Esophagus (tissue), 2 donors: ENCODE data around the gene GPR82. TPM values are rescaled to one million over a fixed set of nuclear protein-coding genes. Genes with fewer than 3 reads are reported as not detected.

Experiments used
- H3K27ac ChIP-seq, 2 donors: one replicate each; pipeline ENCODE4 v1.5.1; 2013; ENCODE audit warnings: low read depth in 2 of 2, mild to moderate bottlenecking in 2 of 2, inconsistent platforms in 1 of 2, low read length in 1 of 2, moderate library complexity in 1 of 2
- H3K27me3 ChIP-seq, 2 donors: one replicate each; pipeline ENCODE4 v1.6.1; 2013; ENCODE audit warnings: low read length in 2 of 2, control low read depth in 1 of 2, mild to moderate bottlenecking in 1 of 2; ENCODE audit not compliant: insufficient read depth in 2 of 2, control insufficient read depth in 1 of 2
- H3K36me3 ChIP-seq, 2 donors: one replicate each; pipeline ENCODE4 v1.6.1; 2013; ENCODE audit warnings: low read length in 1 of 2; ENCODE audit not compliant: control insufficient read depth in 2 of 2, insufficient read depth in 2 of 2
- H3K4me1 ChIP-seq, 2 donors: one replicate each; pipeline ENCODE4 v1.6.1; 2013; ENCODE audit warnings: low read length in 1 of 2; ENCODE audit not compliant: control insufficient read depth in 2 of 2, insufficient read depth in 2 of 2
- H3K4me3 ChIP-seq, 2 donors: one replicate each; pipeline ENCODE4 v1.5.1; 2013; ENCODE audit warnings: low read length in 2 of 2, mild to moderate bottlenecking in 2 of 2, low read depth in 1 of 2, moderate library complexity in 1 of 2
- H3K9me3 ChIP-seq, 2 donors: one replicate each; pipeline ENCODE4 v1.6.1; 2013; ENCODE audit warnings: mild to moderate bottlenecking in 2 of 2, low read depth in 1 of 2, low read length in 1 of 2, moderate library complexity in 1 of 2; ENCODE audit not compliant: control insufficient read depth in 2 of 2, insufficient read depth in 1 of 2
- WGBS, 2 donors: extraction: QIAGEN DNeasy Blood & Tissue Kit; methylation state at CpG; one replicate each; pipeline ENCODE4 v1.1.7; 2013; 5-methylcytosine and 5-hydroxymethylcytosine counted together
- polyA plus RNA-seq, 2 donors: library from polyadenylated mRNA; stranded (reverse); fragments of 200-250 nt; gene quantifications; one replicate each; pipeline ENCODE4 v1.2.3, GENCODE V29; 2013
- donor health status: healthy with polysubstance abuse.
- donor health status: Bipolar disorder and iron deficiency.

Gene GPR82
- polyA plus RNA-seq, 2 donors = 0.06 to 0.12 TPM

DNA sequence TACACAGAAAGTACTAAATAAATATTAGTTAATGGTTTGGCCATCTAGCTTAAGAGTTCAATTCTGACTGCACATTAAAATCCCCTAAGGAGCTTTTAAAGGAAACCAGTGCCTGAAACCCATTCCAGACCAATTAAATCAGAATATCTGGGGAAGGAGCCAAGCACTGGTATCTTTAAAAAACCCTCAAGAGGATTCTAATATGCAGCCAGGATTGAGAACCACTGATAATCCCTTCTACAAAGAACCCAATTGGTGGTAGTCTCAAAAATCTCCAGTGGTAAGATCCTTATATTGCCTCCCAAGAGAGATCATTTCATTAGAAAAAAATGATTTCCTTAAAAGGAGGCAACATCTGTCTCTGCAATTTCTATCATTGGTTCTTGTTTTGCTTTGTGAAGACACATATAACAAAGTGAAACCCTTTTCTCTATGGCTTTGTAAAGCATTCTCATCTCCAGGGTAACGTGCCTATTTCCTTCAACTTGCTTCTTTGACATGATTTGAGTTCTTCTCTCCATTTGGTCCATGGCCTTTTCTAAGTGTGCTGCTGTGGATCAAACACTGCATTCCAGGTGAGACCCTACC, 31.7 kb upstream of the GPR82 start:
- no peaks in the 10 kb centered on the region for H3K9me3 ChIP-seq
- H3K4me1 ChIP-seq = no peaks in the 10 kb centered on the region
- WGBS, 2 donors = 58 to 68% methylated on average over 1 of the region's 1 CpG
- no peaks in the 10 kb centered on the region for H3K36me3 ChIP-seq
- H3K27ac ChIP-seq = no peak overlapping the region
- H3K4me3 ChIP-seq = no peak overlapping the region
- H3K27me3 ChIP-seq = no peaks in the 10 kb centered on the region

DNA sequence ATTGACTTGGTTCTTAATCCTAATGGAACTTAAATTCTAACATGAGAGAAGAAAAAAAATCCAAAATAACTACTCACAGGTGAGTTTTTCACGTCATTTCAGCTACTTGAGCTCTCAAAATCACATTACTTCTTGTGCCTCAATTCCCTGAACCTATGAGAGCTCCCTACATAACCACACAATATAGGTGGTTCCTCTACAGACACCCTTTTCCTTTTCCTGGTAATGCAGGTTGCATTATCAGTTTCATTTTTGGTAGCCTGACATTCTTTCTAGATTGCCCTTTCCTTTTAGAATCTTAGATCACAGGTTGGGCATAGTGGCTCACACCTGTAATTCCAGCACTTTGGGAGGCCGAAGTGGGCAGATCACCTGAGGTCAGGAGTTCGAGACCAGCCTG, 31.0 kb upstream of the GPR82 start:
- WGBS, 2 donors = 71 to 96% methylated on average over 3 of the region's 3 CpGs
- no peaks in the 10 kb centered on the region for H3K27me3 ChIP-seq
- no peaks in the 10 kb centered on the region for H3K4me1 ChIP-seq
- no peak overlapping the region for H3K4me3 ChIP-seq
- H3K9me3 ChIP-seq = no peaks in the 10 kb centered on the region
- no peaks in the 10 kb centered on the region for H3K36me3 ChIP-seq
- H3K27ac ChIP-seq = no peak overlapping the region

DNA sequence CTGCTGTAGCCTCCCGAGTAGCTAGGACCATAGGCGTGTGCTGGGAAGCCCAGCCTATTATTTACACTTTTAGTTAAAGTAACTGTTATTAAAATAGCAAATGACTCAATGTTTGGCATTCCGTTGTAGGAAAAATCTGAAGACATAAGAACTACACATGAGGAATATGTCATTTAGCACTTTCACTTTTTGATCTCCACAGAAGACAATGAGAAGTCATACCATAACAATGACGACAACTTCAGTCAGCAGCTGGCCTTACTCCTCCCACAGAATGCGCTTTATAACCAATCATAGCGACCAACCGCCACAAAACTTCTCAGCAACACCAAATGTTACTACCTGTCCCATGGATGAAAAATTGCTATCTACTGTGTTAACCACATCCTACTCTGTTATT, 28.6 kb upstream of the GPR82 start:
- no peak overlapping the region for H3K27ac ChIP-seq
- no peak overlapping the region for H3K4me3 ChIP-seq
- no peaks in the 10 kb centered on the region for H3K36me3 ChIP-seq
- 66 to 83% methylated on average over 7 of the region's 7 CpGs for WGBS, 2 donors
- H3K4me1 ChIP-seq = no peaks in the 10 kb centered on the region
- no peaks in the 10 kb centered on the region for H3K27me3 ChIP-seq
- no peaks in the 10 kb centered on the region for H3K9me3 ChIP-seq

DNA sequence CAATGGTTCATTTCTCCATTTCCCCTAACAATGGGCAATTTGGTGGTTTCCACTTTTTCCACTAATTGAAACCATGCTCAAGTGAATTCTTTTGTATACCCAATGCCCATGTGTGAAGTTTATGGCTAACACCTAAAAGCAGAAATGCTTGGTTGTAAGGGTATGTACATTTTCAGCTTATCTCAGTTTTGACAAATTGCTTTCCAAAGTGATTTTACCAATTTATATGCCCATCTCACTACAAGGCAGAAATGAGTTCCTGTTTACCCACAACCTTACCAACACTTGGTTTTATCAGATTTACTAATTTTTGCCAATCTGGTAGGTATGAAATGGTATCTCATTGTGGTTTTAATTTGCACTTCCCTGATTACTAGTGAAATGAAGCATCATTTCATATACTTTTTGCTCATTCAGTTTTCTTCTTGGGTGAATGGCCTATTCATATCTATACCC, 20.4 kb upstream of the GPR82 start:
- no peaks in the 10 kb centered on the region for H3K36me3 ChIP-seq
- no peaks in the 10 kb centered on the region for H3K27me3 ChIP-seq
- H3K27ac ChIP-seq = no peak overlapping the region
- H3K4me1 ChIP-seq = no peaks in the 10 kb centered on the region
- no peaks in the 10 kb centered on the region for H3K9me3 ChIP-seq
- no peak overlapping the region for H3K4me3 ChIP-seq

DNA sequence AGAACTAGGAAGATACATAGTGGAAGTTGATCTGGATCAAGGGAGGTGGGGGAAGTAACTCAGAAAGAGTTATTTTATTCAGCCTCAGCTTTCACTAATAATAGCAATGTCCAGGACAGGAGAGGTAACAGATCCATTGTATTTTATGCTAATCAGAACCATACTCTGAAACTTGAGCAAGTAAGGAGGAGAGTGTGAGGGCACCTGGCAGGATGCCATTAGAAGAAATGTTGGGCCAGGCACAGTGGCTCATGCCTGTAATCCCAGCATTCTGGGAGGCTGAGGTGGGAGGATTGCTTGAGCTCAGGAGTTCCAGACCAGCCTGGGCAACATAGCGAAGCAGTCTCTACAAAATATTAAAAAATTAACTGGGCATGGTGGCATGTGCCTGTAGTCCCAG, 18.9 kb upstream of the GPR82 start:
- H3K4me1 ChIP-seq = no peaks in the 10 kb centered on the region
- no peaks in the 10 kb centered on the region for H3K36me3 ChIP-seq
- H3K4me3 ChIP-seq = no peak overlapping the region
- no peaks in the 10 kb centered on the region for H3K9me3 ChIP-seq
- no peaks in the 10 kb centered on the region for H3K27me3 ChIP-seq
- no peak overlapping the region for H3K27ac ChIP-seq
- 88 to 100% methylated on average over 1 of the region's 1 CpG for WGBS, 2 donors

DNA sequence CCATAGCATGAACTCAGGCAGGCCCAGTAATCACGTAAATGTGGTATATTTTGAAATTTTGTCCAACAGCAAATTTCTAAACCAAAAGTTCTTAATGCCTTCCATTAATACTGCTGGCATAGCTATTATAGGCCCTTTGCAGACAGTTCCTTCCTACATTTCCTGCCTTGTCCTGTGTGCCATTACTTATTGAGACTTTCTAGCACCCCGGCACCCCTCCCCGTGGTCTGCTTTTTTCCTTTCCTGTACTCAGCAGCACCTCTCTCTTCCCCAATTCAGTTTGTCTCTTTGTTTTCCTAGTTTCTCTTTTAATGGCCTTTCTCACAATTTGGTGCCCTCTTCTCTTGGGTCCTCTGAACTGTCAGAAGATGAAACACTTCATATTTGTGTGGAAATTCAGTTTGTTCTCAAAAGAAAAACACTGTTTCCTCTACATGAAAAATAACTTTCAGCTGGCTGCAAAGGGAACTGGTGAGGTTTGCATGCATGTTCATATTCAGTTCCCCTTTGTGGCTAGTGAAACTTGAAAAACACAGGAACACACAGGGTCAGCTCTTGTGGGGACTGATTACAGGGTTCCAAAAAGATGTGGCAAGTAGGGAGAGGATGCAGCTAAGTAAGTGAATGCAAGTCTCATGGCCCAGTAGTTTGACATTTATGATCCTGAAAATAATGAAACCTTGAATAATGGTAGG, 18.2 kb upstream of the GPR82 start:
- Histone ChIP-seq H3K27ac (no peak overlapping the region), H3K9me3 (no peaks in the 10 kb centered on the region), H3K4me3 (no peak overlapping the region), H3K36me3 (no peaks in the 10 kb centered on the region), H3K27me3 (no peaks in the 10 kb centered on the region), H3K4me1 (no peaks in the 10 kb centered on the region)
- 74 to 75% methylated on average over 3 of the region's 3 CpGs for WGBS, 2 donors

DNA sequence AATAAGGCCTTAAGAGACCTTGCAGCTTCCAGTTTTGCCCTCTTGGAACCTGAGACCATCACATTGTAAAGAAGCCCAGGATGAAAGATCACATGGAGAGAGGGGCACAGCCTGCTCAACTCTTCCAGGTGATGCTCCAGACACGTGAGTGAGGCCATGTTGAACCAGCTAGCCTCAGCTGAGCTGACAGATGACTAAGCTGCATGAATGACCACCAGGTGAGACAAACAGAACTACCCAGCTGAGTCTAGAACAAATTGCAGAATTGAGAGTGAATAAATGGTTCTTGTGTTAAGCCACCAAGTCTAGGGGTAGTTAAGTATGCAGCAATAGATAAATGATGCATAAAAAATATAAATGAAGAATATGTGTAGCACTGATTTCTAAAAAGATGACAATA, 16.8 kb upstream of the GPR82 start:
- no peaks in the 10 kb centered on the region for H3K27me3 ChIP-seq
- WGBS, 2 donors = 70 to 91% methylated on average over 1 of the region's 1 CpG
- H3K9me3 ChIP-seq = no peaks in the 10 kb centered on the region
- no peak overlapping the region for H3K27ac ChIP-seq
- H3K36me3 ChIP-seq = no peaks in the 10 kb centered on the region
- no peaks in the 10 kb centered on the region for H3K4me1 ChIP-seq
- H3K4me3 ChIP-seq = no peak overlapping the region

DNA sequence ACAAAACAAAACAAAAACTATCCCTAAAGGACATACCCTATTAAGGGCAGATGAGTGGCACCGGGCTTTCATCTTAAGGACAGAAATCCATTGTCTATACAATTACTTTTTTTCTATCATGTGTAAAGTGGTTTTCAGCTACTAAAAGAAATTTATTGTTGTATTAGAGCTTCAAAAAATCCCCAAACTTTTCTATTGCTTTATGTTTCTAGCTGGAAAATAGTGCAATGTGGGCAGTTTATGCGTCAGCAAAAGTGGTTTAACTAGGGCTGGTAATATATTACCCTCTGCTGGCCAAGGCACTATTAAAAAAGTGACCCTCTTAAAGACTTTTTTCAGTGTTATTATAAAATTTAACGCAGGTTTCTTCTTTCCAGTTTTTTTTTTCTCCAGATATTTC, 15.5 kb upstream of the GPR82 start:
- Histone ChIP-seq H3K4me1 (no peaks in the 10 kb centered on the region), H3K4me3 (no peak overlapping the region), H3K36me3 (no peaks in the 10 kb centered on the region), H3K27ac (no peak overlapping the region), H3K9me3 (no peaks in the 10 kb centered on the region), H3K27me3 (no peaks in the 10 kb centered on the region)
- 63 to 88% methylated on average over 3 of the region's 3 CpGs for WGBS, 2 donors

DNA sequence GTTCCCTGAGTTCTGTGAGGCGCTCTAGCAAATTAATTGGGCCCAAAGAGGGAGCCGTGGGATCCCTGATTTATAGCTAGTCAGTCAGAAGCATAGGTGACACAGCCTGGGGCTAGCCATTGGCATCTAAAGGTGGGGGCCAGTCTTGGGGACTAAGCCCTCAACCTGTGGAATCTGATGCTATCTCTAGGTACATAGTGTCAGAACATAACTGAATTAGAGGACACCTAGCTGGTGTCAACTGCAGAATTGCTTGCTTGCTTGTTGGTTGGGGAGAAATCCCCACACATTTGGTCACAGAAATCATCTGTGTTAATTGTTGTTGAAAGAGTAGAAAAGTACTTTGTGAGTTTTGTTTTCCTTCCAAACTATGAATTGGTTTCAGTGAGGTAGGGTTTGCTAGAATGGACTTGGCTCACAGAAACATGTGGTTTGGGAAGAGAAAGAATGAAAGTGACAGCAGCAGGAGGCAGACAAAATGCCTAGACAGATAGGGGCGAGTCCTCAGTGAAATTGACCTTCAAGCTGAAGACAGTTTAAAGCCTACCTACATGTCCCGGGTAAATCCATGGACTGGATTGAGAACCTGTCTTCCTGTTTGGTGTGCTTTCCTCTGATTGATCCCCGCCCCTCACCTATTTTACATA, 12.8 kb upstream of the GPR82 start:
- 85 to 92% methylated on average over 5 of the region's 5 CpGs for WGBS, 2 donors
- H3K27ac ChIP-seq = no peak overlapping the region
- no peaks in the 10 kb centered on the region for H3K9me3 ChIP-seq
- H3K4me1 ChIP-seq = no peaks in the 10 kb centered on the region
- no peak overlapping the region for H3K4me3 ChIP-seq
- H3K36me3 ChIP-seq = no peaks in the 10 kb centered on the region
- peaks cover 0 to 2% of the 10 kb centered on the region in 2 donors for H3K27me3 ChIP-seq

DNA sequence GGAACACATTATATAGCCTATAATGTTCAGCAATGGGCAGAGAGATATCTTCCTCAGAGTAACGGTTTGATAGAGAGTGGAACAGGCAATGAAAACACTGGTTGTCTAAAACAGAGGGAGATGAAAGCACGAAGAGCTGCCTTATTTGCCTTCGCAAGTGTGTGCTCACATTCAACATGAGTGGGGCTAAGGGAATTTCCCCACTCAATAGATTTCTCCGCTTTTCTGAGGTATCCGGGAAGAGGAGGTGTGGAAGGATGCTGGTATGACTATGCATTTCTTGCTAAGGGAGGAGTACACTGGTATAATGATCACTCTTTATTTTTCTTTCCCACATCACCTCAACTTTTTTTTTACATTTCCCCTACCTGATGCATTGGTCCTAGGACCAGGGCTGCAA, 7.8 kb upstream of the GPR82 start:
- no peaks in the 10 kb centered on the region for H3K4me1 ChIP-seq
- no peaks in the 10 kb centered on the region for H3K36me3 ChIP-seq
- no peak overlapping the region for H3K27ac ChIP-seq
- WGBS, 2 donors = 90% methylated on average over 5 of the region's 5 CpGs
- peaks cover 0 to 2% of the 10 kb centered on the region in 2 donors for H3K9me3 ChIP-seq
- no peak overlapping the region for H3K4me3 ChIP-seq
- H3K27me3 ChIP-seq = peaks cover 0 to 2% of the 10 kb centered on the region in 2 donors
